Sciatic nerve (tissue), 2 donors: ENCODE data around the gene GANC. TPM values are rescaled to one million over a fixed set of nuclear protein-coding genes. Genes with fewer than 3 reads are reported as not detected.
"Not testable (repeated sequence)": the region's sequence is repeated elsewhere in the genome, so short reads cannot be mapped to it uniquely, and the experiment has no call there.

Source experiments
- ATAC-seq: fragments of 200-7000 bp; cut with Tn5 transposase; one replicate; pipeline ENCODE4 v1.9.1; 2020; ENCODE audit warnings: mild to moderate bottlenecking, moderate library complexity
- DNase-seq: peaks from one replicate; pipeline ENCODE4 v3.0.0-alpha.2; 2020; ENCODE audit warnings: low spot score
- intact Hi-C: fragments of 100-400 bp; cut with DNase I; formaldehyde crosslinking; loops from one replicate; pipeline ENCODE4 v1.14.2; 2022
- total RNA-seq: library from RNA; stranded (reverse); fragmentation: NEBNext Ultra II Directional; extraction: Animal tissue kit (Norgen Biotek cat#: 25700); gene quantifications from one replicate; pipeline ENCODE4 v1.2.1, GENCODE V29; 2021
- donor health status: DM: no; HTN: no; CAD: no.
- donor health status: DM: no; HTN: no; CAD: no.

Gene GANC
- total RNA-seq, 1 donor from 2014 or later, result 57.6 TPM

DNA sequence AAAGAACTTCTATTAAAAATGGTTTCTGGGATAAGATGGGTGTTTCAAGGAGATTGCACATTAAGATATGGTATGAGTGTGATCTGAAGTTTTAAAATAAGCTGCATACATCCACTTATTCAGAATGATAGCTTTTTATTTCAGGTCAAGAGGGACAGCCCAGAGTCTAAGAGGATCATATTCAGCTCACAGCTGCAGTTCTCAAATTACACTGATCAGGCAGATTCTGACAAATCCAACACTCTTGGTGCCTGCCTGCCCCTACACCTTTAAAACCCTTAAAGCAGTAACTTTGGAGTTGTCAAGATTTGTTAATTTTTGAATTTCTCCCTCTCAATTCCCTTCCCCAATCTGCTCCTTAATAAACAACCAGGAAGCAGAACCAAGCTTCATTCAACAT, 9.3 kb downstream of the GANC start:
- intact Hi-C loops, result no loop called here
- ATAC-seq (no peak), DNase-seq (no peak)

DNA sequence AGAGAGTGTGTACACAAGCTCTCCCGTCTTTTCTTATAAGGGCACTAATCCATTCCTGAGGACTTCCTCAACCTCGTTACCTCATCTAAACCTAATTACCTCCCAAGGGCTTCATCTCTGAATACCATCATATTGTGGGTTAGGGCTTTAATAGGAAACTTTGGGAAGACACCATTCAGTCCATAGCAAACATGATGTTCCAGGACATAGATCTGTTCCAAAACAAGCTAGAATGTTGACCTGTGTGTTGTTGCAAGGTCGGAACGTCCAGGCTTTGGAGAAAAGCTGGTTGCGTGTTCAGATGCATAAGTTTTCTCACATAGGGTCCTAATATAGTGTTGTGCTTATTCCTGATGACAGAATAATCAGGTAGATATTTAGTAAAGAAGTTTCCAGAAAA, 9.9 kb downstream of the GANC start:
- ATAC-seq (no peak), DNase-seq (no peak)
- intact Hi-C loops, result no loop called here

DNA sequence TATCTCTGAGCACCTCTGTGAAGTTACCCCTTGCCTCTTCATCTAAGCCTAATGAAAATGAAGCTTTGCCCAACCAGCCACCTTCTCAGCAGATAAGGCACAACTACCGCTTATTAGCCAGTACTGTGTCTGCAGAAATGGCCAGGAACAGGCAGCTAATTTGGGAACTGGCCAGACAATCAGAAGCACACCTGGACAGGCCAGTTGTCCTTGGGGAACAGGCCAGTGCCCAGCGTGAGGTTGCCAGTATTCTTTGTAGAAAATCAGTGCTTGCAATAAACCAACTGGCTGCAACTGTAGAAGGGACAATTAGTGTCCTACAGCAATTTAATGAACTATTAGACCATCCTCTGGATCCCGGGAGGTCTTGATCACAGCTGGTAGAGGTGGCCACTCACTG, 10.7 kb downstream of the GANC start:
- no peak for ATAC-seq
- DNase-seq, result no peak
- intact Hi-C loops, result no loop called here

DNA sequence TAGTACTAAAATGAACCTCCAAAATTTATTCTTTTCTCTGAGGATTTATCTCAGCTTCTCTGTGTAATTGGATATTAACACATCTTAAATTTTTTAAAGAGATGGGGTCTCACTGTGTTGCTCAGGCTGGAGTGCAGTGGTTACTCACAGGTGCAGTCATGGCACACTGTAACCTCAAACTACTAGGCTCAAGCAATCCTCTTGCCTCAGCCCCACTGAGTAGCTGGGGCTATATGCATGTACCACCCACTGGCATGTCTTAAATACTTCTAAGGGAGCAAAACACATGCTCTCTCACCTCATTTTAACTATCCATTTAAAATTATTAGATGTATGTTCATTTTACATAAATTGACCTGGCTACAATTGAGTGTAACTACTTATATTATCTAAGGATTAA, 11.6 kb downstream of the GANC start:
- DNase-seq (no peak), ATAC-seq (no peak)
- intact Hi-C loops, result no loop called here

DNA sequence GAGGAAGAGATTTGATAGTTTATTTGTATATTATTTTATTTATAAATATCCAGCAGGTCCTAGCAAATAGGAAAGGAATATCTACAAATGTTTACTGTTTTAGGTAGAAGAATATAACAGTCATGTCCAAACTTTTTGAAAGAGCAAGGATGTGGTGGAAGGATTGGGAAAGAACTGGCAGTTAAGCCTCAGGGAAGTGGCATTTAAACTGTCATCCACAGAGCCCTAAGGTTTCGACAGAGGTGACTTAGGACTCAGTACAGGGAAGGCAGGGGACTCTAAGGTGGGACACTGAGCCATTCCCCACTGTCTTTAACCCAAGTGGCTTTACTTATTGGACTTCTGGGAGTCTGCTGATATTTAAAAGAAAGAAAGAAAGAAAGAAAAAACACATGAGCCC, 12.0 kb downstream of the GANC start:
- intact Hi-C loops, result no loop called here
- ATAC-seq, result no peak
- DNase-seq, result no peak

DNA sequence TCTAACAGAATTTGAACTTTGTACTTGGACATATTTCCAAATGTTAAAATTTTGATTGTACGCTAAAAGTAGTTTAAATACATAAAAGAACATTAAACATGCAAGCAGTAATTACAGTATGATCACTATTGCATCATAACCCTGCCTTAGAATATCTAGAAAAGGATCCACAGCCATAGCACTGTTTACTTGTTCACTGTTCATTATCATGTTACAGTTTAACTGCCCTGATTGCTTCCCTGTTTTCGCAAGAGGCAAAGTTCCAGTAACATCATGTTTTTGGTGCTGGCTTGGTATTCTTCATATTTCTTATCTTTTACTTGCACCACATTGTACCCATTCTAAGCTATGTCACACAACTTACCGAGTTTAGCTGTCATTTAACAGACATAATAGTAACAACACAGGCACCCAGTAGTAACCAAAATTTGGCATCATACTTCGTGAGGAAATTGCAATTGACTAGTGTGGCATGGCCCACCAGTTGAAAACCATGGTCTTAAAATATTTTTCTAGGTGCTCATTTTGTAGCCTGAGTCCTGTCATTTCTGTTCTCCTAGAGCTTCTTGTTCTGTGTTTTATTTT, 13.5 kb downstream of the GANC start:
- intact Hi-C loops, result no loop called here
- DNase-seq, result no peak
- ATAC-seq, result no peak

GRCh38 chr15:42287931-42288330, 14.9 kb downstream of the GANC start:
- no peak for DNase-seq
- intact Hi-C loops, result no loop called here
- ATAC-seq, result no peak

GRCh38 chr15:42289166-42289565, 16.2 kb downstream of the GANC start:
- intact Hi-C loops, result no loop called here
- ATAC-seq (no peak), DNase-seq (no peak)

- ATAC-seq, intact Hi-C loops, DNase-seq: not testable (repeated sequence)
Observed at GRCh38 chr15:42301004-42301403, 28.0 kb downstream of the GANC start.

- DNase-seq (no peak), ATAC-seq (no peak)
- intact Hi-C loops, result no loop called here
Observed at GRCh38 chr15:42306681-42307080, 33.7 kb downstream of the GANC start.

- DNase-seq (no peak), ATAC-seq (no peak)
- intact Hi-C loops, result no loop called here
Observed at GRCh38 chr15:42313463-42313862, 40.5 kb downstream of the GANC start.

- intact Hi-C loops, result no loop called here
- no peak for ATAC-seq
- DNase-seq, result no peak
Observed at GRCh38 chr15:42314818-42315217, 41.8 kb downstream of the GANC start.

- intact Hi-C loops, result no loop called here
- no peak for DNase-seq
- no peak for ATAC-seq
Observed at GRCh38 chr15:42315521-42315920, 42.5 kb downstream of the GANC start.

GRCh38 chr15:42316282-42316805, 43.3 kb downstream of the GANC start:
- DNase-seq, ATAC-seq, intact Hi-C loops: not testable (repeated sequence)

- DNase-seq (no peak), ATAC-seq (no peak)
- intact Hi-C loops, result no loop called here
Observed at GRCh38 chr15:42319206-42319605, 46.2 kb downstream of the GANC start.

DNA sequence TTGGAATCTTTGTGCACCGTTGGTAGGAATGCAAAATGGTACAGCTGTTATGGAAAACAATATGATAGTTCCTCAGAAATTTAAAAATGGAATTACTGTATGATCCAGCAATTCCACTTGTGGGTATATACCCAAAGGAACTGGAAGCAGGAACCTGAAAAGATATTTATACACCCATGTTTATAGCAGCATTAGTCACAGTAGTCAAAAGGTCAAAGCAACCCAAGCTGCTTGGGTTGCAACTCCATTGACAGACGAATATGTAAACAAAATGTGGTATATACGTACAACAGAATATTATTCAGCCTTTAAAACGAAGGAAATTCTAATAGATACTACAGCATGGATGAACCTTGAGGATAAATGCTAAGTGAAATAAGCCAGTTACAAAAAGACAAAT, 51.3 kb downstream of the GANC start:
- DNase-seq, result no peak
- intact Hi-C loops, result no loop called here
- no peak for ATAC-seq

DNA sequence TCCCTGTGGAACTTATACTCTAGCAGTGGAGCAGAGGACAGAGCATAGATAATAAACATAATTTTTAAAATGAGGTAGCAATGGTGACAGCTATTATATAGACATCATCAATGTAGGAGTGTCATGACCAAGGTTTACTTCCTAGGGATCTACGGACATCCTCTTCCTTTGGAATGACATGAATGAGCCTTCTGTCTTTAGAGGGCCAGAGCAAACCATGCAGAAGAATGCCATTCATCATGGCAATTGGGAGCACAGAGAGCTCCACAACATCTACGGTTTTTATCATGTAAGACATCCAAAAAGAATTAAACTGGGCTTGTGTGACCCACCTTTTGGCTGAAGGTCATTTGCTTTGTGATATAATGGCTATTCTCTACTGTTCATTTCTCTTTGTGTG, 56.2 kb downstream of the GANC start:
- DNase-seq, result no peak
- intact Hi-C loops, result no loop called here
- no peak for ATAC-seq

GRCh38 chr15:42329992-42330391, 57.0 kb downstream of the GANC start:
- DNase-seq (no peak), ATAC-seq (no peak)
- intact Hi-C loops, result no loop called here

DNA sequence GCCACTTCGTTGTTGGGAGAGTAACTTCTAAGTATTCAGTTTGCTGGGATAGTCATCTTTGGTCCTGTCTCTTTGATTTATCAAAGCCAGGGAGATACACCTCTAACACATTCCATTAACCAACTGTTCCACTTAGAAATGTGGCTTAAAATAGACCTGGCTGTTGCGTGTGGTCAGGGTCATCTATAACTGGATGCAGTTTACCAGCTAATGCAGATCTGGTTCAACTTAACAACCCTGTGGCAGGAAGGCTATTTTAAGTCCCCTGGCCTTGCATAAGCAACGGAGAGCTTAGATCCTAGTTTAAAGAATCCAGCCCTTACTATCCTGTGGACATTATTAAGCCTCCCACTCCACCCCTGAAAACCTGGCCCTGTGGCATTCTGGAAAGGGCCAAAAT, 58.2 kb downstream of the GANC start:
- no peak for DNase-seq
- ATAC-seq, result no peak
- intact Hi-C loops, result no loop called here

GRCh38 chr15:42332331-42332730, 59.3 kb downstream of the GANC start:
- no peak for ATAC-seq
- intact Hi-C loops, result no loop called here

DNA sequence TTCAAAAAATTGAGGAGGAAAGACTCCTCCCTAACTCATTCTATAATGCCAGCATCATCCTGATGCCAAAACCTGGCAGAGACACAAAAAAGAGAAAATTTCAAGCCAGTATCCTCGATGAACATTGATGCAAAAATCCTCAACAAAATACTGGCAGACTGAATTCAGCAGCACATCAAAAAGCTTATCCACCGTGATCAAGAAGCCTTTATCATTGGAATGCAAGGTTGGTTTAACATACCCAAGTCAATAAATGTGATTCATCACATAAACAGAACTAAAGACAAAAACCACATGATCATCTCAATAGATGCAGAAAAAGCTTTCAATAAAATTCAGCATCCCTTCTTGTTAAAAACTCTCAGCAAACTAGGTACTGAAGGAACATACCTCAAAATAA, 62.1 kb downstream of the GANC start:
- intact Hi-C loops, result no loop called here
- ATAC-seq (no peak), DNase-seq (no peak)

More at GRCh38 chr15:42332331-42332730, 59.3 kb downstream of the GANC start:
- no peak for DNase-seq
